ENCODE measurements around the gene ZDHHC14. TPM values are rescaled to one million over a fixed set of nuclear protein-coding genes. Genes with fewer than 3 reads are reported as not detected.
"Not testable (repeated sequence)": the region's sequence is repeated elsewhere in the genome, so short reads cannot be mapped to it uniquely, and the experiment has no call there.

Gene ZDHHC14
- total RNA-seq, 2 experiments from 2014 or later = 7.9 to 32.7 TPM

DNA sequence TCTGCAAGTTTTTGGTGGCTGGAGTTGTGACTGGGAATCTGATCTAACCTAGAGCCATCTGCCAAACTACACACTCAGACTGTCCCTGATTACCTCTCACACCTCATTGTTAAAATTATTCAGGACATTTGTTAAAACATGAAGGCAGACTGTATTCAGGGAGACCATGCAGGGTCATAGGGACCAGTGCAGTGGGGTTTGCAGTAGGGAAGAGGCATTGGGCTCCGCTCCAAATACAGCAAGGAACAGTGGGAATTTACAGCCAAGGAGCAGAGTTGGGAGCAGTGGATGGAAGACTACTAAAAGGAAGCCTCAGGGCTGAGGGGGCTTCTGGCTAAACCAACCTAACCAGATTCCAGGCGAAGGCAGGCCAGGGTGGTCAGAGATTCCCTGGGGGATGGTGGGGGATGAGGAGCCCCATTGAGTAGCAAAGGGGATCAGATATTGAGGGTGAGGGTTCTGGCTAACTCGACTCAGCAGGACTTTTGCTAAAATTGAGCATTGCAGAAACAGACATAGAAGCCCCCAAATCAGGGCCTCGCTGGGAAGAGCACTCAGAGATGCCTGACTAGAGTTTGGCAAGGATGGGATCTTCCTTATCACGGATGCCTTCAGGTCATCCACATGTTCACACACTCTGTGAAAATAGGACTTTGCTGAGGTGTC, 172.0 kb downstream of the ZDHHC14 start:
- H3K4me1 Mint-ChIP-seq = peaks cover 39% of the 10 kb centered on the region
- CTCF ChIA-PET = no interaction called here
- peaks cover 19% of the 10 kb centered on the region for H3K36me3 Mint-ChIP-seq
- H3K27ac Mint-ChIP-seq = no peak overlapping the region
- H3K9me3 Mint-ChIP-seq (ENCODE audit: low read depth) = peaks cover 2% of the 10 kb centered on the region
- peaks cover 19% of the 10 kb centered on the region for H3K27me3 Mint-ChIP-seq
- H3K4me3 Mint-ChIP-seq = no peak overlapping the region
- DNase-seq (no peak), ATAC-seq (no peak)

GRCh38 chr6:157554747-157555146, 173.8 kb downstream of the ZDHHC14 start:
- Mint-ChIP-seq H3K4me1 (peaks cover 45% of the 10 kb centered on the region), H3K27me3 (peaks cover 24% of the 10 kb centered on the region), H3K27ac (no peak overlapping the region), H3K36me3 (peaks cover 15% of the 10 kb centered on the region), H3K4me3 (no peak overlapping the region), H3K9me3 (ENCODE audit: low read depth) (peaks cover 2% of the 10 kb centered on the region)
- ATAC-seq (no peak), DNase-seq (no peak)
- CTCF ChIA-PET = interaction anchor here (0.8 to 1.2 kb wide), 2 partner anchors 9 to 16 kb away, joined by 3 to 5 read pairs; no protein-coding TSS in a partner anchor

- no peak overlapping the region for H3K27ac Mint-ChIP-seq
- H3K9me3 Mint-ChIP-seq (ENCODE audit: low read depth) = no peaks in the 10 kb centered on the region
- H3K4me1 Mint-ChIP-seq = peaks cover 38% of the 10 kb centered on the region
- H3K27me3 Mint-ChIP-seq = peaks cover 30% of the 10 kb centered on the region
- CTCF ChIA-PET = interaction anchor here (1.2 kb wide), 1 partner anchor 8 kb away, joined by 5 read pairs; no protein-coding TSS in a partner anchor
- DNase-seq (no peak), ATAC-seq (no peak)
- H3K4me3 Mint-ChIP-seq = no peak overlapping the region
- H3K36me3 Mint-ChIP-seq = peaks cover 10% of the 10 kb centered on the region
These were observed 174.6 kb downstream of the ZDHHC14 start for GRCh38 chr6:157555455-157556143.

- peaks cover 11% of the 10 kb centered on the region for H3K36me3 Mint-ChIP-seq
- H3K9me3 Mint-ChIP-seq (ENCODE audit: low read depth) = no peaks in the 10 kb centered on the region
- H3K27ac Mint-ChIP-seq = peak overlapping the region; percentile 24
- no peak overlapping the region for H3K4me3 Mint-ChIP-seq
- H3K27me3 Mint-ChIP-seq = peaks cover 32% of the 10 kb centered on the region
- CTCF ChIA-PET = no interaction called here
- no peak for DNase-seq
- H3K4me1 Mint-ChIP-seq = peaks cover 40% of the 10 kb centered on the region
- no peak for ATAC-seq
These were observed 175.2 kb downstream of the ZDHHC14 start for GRCh38 chr6:157556144-157556645.

DNA sequence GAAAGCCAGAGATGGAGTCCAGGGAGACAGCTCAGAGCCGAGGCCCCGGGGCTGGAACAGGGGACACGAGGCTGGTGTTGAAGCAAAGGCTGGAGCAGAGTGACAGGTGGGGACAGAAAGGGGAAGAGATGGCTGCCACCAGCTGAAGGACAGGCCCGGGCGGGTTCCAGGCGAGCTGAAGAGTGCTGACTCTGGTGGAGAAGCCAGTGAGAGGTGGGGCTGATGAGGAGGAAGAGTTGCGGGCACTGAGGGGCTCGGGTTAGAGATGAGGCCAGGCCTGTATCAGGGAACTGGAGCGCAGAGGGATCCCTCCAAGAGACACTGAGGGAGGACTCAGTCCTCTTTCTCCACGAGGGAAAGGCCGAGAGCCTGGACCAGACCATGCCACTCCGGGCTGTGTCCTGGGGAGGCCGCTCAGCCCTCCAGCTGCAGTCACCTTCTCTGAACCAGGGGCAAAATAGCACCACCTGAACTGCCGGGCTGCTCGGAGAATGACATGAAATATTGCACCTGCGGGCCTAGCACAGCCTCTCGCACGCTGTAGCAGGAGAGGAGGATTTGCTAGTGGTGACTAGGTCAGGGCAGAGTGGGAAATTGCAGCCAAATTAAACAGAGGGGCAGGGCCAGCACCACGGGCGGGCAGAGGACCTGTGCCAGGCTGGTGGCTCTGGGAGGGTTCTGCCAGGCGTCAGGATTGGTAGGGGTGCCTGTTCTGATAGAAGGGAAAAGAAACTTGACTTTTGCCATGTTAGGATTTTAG, 175.9 kb downstream of the ZDHHC14 start:
- Mint-ChIP-seq H3K9me3 (ENCODE audit: low read depth) (no peaks in the 10 kb centered on the region), H3K4me3 (no peak overlapping the region), H3K36me3 (peaks cover 11% of the 10 kb centered on the region), H3K27me3 (peaks cover 32% of the 10 kb centered on the region), H3K27ac (peak overlapping the region; percentile 24), H3K4me1 (peaks cover 47% of the 10 kb centered on the region)
- DNase-seq (no peak), ATAC-seq (no peak)
- CTCF ChIA-PET = interaction anchor here (0.8 to 1.6 kb wide), 2 partner anchors 9 to 30 kb away, joined by 3 to 4 read pairs; no protein-coding TSS in a partner anchor

GRCh38 chr6:157557559-157557958, 176.6 kb downstream of the ZDHHC14 start:
- H3K4me1 Mint-ChIP-seq = peaks cover 54% of the 10 kb centered on the region
- no peaks in the 10 kb centered on the region for H3K9me3 Mint-ChIP-seq (ENCODE audit: low read depth)
- H3K36me3 Mint-ChIP-seq = peaks cover 9% of the 10 kb centered on the region
- CTCF ChIA-PET = interaction anchor here (0.8 to 1.6 kb wide), 2 partner anchors 9 to 31 kb away, joined by 3 to 4 read pairs; no protein-coding TSS in a partner anchor
- peak; percentile 70 for DNase-seq
- ATAC-seq = peak; percentile 62
- no peak overlapping the region for H3K4me3 Mint-ChIP-seq
- H3K27ac Mint-ChIP-seq = peak overlapping the region; percentile 17
- peaks cover 27% of the 10 kb centered on the region for H3K27me3 Mint-ChIP-seq

DNA sequence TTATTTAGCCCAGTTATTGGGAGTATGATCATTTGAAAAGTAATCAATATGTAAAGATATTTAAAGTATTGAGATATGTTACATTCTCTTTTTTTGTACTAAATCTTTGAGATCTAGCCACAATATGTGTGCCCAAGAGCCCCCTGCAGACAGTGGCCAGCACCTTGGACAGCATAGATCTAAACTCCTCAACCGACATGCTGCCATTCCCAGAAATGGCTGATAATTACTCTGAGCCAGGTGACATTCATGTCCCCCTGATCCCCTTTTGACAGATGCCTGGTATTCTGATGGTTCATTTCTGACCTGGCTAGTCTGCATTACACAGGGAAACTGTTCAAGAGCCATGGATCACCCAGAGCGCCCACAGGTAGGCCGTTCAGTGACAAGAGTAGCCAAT, 177.1 kb downstream of the ZDHHC14 start:
- peaks cover 7% of the 10 kb centered on the region for H3K36me3 Mint-ChIP-seq
- no peak for ATAC-seq
- no peaks in the 10 kb centered on the region for H3K9me3 Mint-ChIP-seq (ENCODE audit: low read depth)
- peaks cover 23% of the 10 kb centered on the region for H3K27me3 Mint-ChIP-seq
- no peak overlapping the region for H3K27ac Mint-ChIP-seq
- peaks cover 58% of the 10 kb centered on the region for H3K4me1 Mint-ChIP-seq
- no peak overlapping the region for H3K4me3 Mint-ChIP-seq
- DNase-seq = no peak
- CTCF ChIA-PET = interaction anchor here (1.6 kb wide), 1 partner anchor 8 kb away, joined by 3 read pairs; no protein-coding TSS in a partner anchor

- ATAC-seq (no peak), DNase-seq (no peak)
- peaks cover 7% of the 10 kb centered on the region for H3K36me3 Mint-ChIP-seq
- CTCF ChIA-PET = no interaction called here
- no peaks in the 10 kb centered on the region for H3K9me3 Mint-ChIP-seq (ENCODE audit: low read depth)
- H3K4me3 Mint-ChIP-seq = no peak overlapping the region
- peaks cover 64% of the 10 kb centered on the region for H3K4me1 Mint-ChIP-seq
- H3K27ac Mint-ChIP-seq = no peak overlapping the region
- peaks cover 18% of the 10 kb centered on the region for H3K27me3 Mint-ChIP-seq
These were observed 177.7 kb downstream of the ZDHHC14 start for GRCh38 chr6:157558487-157559200.

- Mint-ChIP-seq H3K27ac (no peak overlapping the region), H3K4me1 (peaks cover 71% of the 10 kb centered on the region), H3K36me3 (peaks cover 7% of the 10 kb centered on the region), H3K4me3 (no peak overlapping the region), H3K9me3 (ENCODE audit: low read depth) (no peaks in the 10 kb centered on the region), H3K27me3 (peaks cover 18% of the 10 kb centered on the region)
- CTCF ChIA-PET = no interaction called here
- DNase-seq (no peak), ATAC-seq (no peak)
These were observed 178.3 kb downstream of the ZDHHC14 start for GRCh38 chr6:157559201-157559756.

DNA sequence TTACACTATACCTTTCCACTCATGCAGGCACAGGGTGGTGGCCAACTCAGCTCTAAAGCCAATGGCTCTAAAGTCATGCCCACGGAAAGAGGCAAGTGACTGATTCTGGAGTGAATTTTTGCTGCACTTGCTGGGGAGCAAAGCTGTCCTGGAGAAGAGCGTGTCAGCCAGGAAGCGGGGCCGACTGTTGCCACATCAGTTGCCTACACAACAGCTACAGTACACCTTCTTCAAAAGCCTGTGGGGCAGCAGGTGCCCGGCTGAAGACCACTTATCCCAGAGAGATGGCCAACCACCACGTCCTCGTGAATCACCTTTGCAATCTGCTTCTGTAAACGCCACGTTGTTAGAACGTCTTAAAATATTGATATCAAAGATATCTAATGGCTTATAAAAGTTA, 179.1 kb downstream of the ZDHHC14 start:
- CTCF ChIA-PET = not testable (repeated sequence)

DNA sequence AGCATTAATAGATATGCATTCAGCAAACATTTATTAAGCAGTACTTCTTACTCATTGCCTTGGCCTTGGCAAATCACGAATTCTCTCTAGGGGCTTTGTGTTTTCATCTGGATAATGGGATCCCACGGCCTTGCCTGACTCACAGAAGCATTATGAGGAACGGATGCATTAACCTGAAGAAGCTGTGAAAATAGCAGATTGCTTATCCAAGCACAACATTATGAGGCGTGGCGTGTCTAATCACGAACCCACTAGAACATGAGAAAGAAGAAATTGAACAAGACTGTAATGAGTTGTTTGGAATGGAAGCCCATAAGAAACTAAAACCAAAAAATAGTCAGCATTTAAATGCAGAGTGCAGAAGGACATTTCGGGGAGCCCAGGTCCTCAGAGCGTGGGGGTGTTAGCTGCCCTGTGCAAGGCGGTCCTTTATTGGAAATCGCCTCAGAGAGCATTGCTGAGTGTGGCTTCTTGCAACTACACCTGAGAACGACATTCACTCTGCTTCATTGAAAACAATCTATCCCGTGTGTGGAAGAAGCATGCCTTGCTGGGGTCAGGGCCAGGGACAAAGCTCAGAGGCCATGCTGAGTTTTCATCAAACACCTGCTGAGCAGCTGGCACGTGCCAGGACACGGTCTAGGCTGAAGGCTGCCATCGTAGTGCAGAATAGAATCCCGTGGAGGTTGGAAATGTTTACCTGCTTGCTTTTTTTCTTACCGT, 179.9 kb downstream of the ZDHHC14 start:
- ATAC-seq = no peak
- peaks cover 76% of the 10 kb centered on the region for H3K4me1 Mint-ChIP-seq
- peaks cover 16% of the 10 kb centered on the region for H3K27me3 Mint-ChIP-seq
- peaks cover 9% of the 10 kb centered on the region for H3K36me3 Mint-ChIP-seq
- no peak overlapping the region for H3K27ac Mint-ChIP-seq
- no peak for DNase-seq
- H3K9me3 Mint-ChIP-seq (ENCODE audit: low read depth) = no peaks in the 10 kb centered on the region
- CTCF ChIA-PET = interaction anchor here (1.3 to 2.3 kb wide), 2 partner anchors 10 to 23 kb away, joined by 4 to 5 read pairs; no protein-coding TSS in a partner anchor
- H3K4me3 Mint-ChIP-seq = no peak overlapping the region

More for the DNA sequence above, 179.1 kb downstream of the ZDHHC14 start:
- not testable (repeated sequence) for H3K9me3 Mint-ChIP-seq (ENCODE audit: low read depth); H3K36me3 Mint-ChIP-seq; ATAC-seq; H3K4me3 Mint-ChIP-seq; H3K27ac Mint-ChIP-seq; DNase-seq
- Mint-ChIP-seq H3K27me3 (peaks cover 16% of the 10 kb centered on the region), H3K4me1 (peaks cover 76% of the 10 kb centered on the region)

DNA sequence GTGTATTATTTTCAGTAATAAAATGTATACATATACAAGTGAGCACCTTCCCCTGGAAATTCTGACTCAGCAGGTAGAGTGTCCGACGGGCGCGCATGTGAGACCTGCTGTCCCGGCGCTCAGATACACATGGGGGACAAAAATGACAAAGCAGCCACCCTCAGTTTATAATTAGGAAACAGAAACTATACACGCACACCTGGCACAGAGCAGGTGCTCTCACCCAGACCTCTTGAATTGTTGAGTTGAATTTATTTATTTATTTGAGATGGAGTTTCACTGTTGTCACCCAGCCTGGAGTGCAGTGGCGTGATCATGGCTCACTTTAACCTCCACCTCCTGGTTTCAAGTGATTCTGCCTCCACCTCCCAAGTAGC, 180.4 kb downstream of the ZDHHC14 start:
- CTCF ChIA-PET = interaction anchor here (1.3 to 2.3 kb wide), 2 partner anchors 10 to 24 kb away, joined by 4 to 5 read pairs; no protein-coding TSS in a partner anchor
- ATAC-seq (no peak), DNase-seq (no peak)
- H3K4me3 Mint-ChIP-seq = no peak overlapping the region
- H3K9me3 Mint-ChIP-seq (ENCODE audit: low read depth) = no peaks in the 10 kb centered on the region
- peaks cover 75% of the 10 kb centered on the region for H3K4me1 Mint-ChIP-seq
- peaks cover 9% of the 10 kb centered on the region for H3K36me3 Mint-ChIP-seq
- H3K27me3 Mint-ChIP-seq = peaks cover 16% of the 10 kb centered on the region
- peak overlapping the region; percentile 41 for H3K27ac Mint-ChIP-seq

Data from activated CD8-positive, alpha-beta memory T cell treated with anti-CD3 and anti-CD28 coated beads, Interleukin-2, amount 10 ng/mL, durations not matched to agents 7 days and 5 days (primary cell).